IMR-90 (cell line): ENCODE results near the gene EDIL3. TPM values are rescaled to one million over a fixed set of nuclear protein-coding genes. Genes with fewer than 3 reads are reported as not detected.

Source experiments
- ATAC-seq: fragments of 200-7000 bp; cut with Tn5 transposase; 2 replicates; pipeline ENCODE4 v1.9.1; 2020; ENCODE audit warnings: low read depth, mild to moderate bottlenecking, moderate library complexity
- BruUV-seq: library from RNA; stranded (reverse); fragments of 400-500 nt; replicated peaks from 2 replicates; lab custom pipeline; 2021; lab: Mats Ljungman, UMichigan
- CTCF ChIA-PET: fragments of 300-600 bp; formaldehyde crosslinking; extraction: SDS; loops from one replicate; lab custom pipeline; 2021; ENCODE audit warnings: antibody characterized with exemption; lab: Yijun Ruan, JAX
- POLR2A ChIA-PET: fragments of 300-600 bp; sonication (Branson Sonifier 250); formaldehyde crosslinking; loops from one replicate; lab custom pipeline; 2022; ENCODE audit warnings: antibody characterized with exemption; ENCODE audit not compliant: unreplicated experiment; lab: Charles Lee
- DNase-seq: peaks from one replicate; pipeline ENCODE4 v3.0.0; 2013
- H2AFZ ChIP-seq: replicated peaks from 2 replicates; pipeline ENCODE3; 2013; ENCODE audit warnings: low read length, mild to moderate bottlenecking; ENCODE audit not compliant: poor library complexity
- H2AK5ac ChIP-seq: 2 replicates; pipeline ENCODE4 v1.6.1; 2013; ENCODE audit warnings: low read depth, low read length, inconsistent platforms
- H2AK9ac ChIP-seq: replicated peaks from 2 replicates; pipeline ENCODE3; 2013; ENCODE audit warnings: mild to moderate bottlenecking, low read depth, low read length, moderate library complexity; ENCODE audit not compliant: poor library complexity
- H2BK120ac ChIP-seq: 2 replicates; pipeline ENCODE4 v1.6.1; 2013; ENCODE audit warnings: low read depth, low read length, inconsistent platforms
- H2BK15ac ChIP-seq: 3 replicates; pipeline ENCODE4 v1.6.1; 2013; ENCODE audit warnings: low read depth, low read length, inconsistent platforms
- H2BK20ac ChIP-seq: 2 replicates; pipeline ENCODE4 v1.6.1; 2013; ENCODE audit warnings: low read depth, mild to moderate bottlenecking, inconsistent platforms, low read length, moderate library complexity
- H2BK5ac ChIP-seq: 2 replicates; pipeline ENCODE4 v1.6.1; 2013; ENCODE audit warnings: mild to moderate bottlenecking, low read depth, low read length, inconsistent platforms; ENCODE audit not compliant: poor library complexity, severe bottlenecking
- H3K14ac ChIP-seq: replicated peaks from 2 replicates; pipeline ENCODE4 v1.6.1; 2013; ENCODE audit warnings: low read depth, low read length, inconsistent platforms
- H3K18ac ChIP-seq: 2 replicates; pipeline ENCODE4 v1.6.1; 2013; ENCODE audit warnings: low read depth, low read length, control low read depth
- H3K23ac ChIP-seq: 2 replicates; pipeline ENCODE4 v1.6.1; 2013; ENCODE audit warnings: low read depth, low read length, inconsistent platforms
- H3K27ac ChIP-seq: 2 replicates; pipeline ENCODE4 v1.5.1; 2013; ENCODE audit warnings: mild to moderate bottlenecking, control low read depth, low read length; ENCODE audit not compliant: insufficient read depth
- H3K27me3 ChIP-seq: 2 replicates; pipeline ENCODE4 v1.6.1; 2013; ENCODE audit warnings: low read length; ENCODE audit not compliant: control insufficient read depth, insufficient read depth
- H3K36me3 ChIP-seq: 2 replicates; pipeline ENCODE4 v1.6.1; 2013; ENCODE audit warnings: low read length, mixed read lengths; ENCODE audit not compliant: control insufficient read depth, insufficient read depth
- H3K4ac ChIP-seq: 2 replicates; pipeline ENCODE4 v1.6.1; 2013; ENCODE audit warnings: low read depth, low read length, inconsistent platforms
- H3K4me1 ChIP-seq: 2 replicates; pipeline ENCODE4 v1.6.1; 2013; ENCODE audit warnings: low read length, mixed read lengths; ENCODE audit not compliant: control insufficient read depth, insufficient read depth
- H3K4me2 ChIP-seq: 2 replicates; pipeline ENCODE4 v1.6.1; 2013; ENCODE audit warnings: low read depth, mild to moderate bottlenecking, control low read depth, low read length, moderate library complexity
- H3K4me3 ChIP-seq: 2 replicates; pipeline ENCODE4 v1.5.1; 2013; ENCODE audit warnings: low read depth, mild to moderate bottlenecking, control low read depth, low read length, moderate library complexity; ENCODE audit not compliant: insufficient read depth
- H3K56ac ChIP-seq: 2 replicates; pipeline ENCODE4 v1.6.1; 2013; ENCODE audit warnings: low read length, inconsistent platforms; ENCODE audit not compliant: insufficient read depth; ENCODE audit errors: extremely low read depth
- H3K79me1 ChIP-seq, 2 experiments: 2 replicates each; pipeline ENCODE4 v1.6.1; 2013; ENCODE audit warnings: low read length in 2 of 2, inconsistent platforms in 1 of 2, low read depth in 1 of 2
- H3K9ac ChIP-seq: 2 replicates; pipeline ENCODE4 v1.6.1; 2013; ENCODE audit warnings: low read depth, low read length, control low read depth
- H3K9me1 ChIP-seq: 2 replicates; pipeline ENCODE4 v1.6.1; 2013; ENCODE audit warnings: low read length, inconsistent platforms; ENCODE audit not compliant: insufficient read depth
- H3K9me3 ChIP-seq: 2 replicates; pipeline ENCODE4 v1.6.1; 2013; ENCODE audit warnings: low read length; ENCODE audit not compliant: control insufficient read depth, insufficient read depth
- H4K20me1 ChIP-seq: 2 replicates; pipeline ENCODE4 v1.6.1; 2013; ENCODE audit warnings: low read length, inconsistent platforms; ENCODE audit not compliant: insufficient read depth
- H4K5ac ChIP-seq: 2 replicates; pipeline ENCODE4 v1.6.1; 2013; ENCODE audit warnings: mild to moderate bottlenecking, low read depth, low read length, control low read depth
- H4K8ac ChIP-seq, 2 experiments: 2 replicates each; pipeline ENCODE4 v1.6.1; 2013; ENCODE audit warnings: low read depth in 2 of 2, low read length in 2 of 2, control low read depth in 1 of 2, inconsistent platforms in 1 of 2
- H4K91ac ChIP-seq: 2 replicates; pipeline ENCODE4 v1.6.1; 2013; ENCODE audit warnings: low read depth, low read length, inconsistent platforms; ENCODE audit not compliant: insufficient read depth
- BHLHE40 ChIP-seq: fragments of 150-350 bp; IDR thresholded peaks from 2 replicates; pipeline ENCODE4 v1.6.1; 2016; ENCODE audit warnings: mild to moderate bottlenecking, low read depth, low read length
- CEBPB ChIP-seq: IDR thresholded peaks from 2 replicates; pipeline ENCODE4 v1.6.1; 2012; ENCODE audit warnings: low read depth, low read length, improper control_type of control experiment
- CHD1 ChIP-seq: IDR thresholded peaks from 2 replicates; pipeline ENCODE4 v1.6.1; 2012; ENCODE audit warnings: low read depth, low read length, improper control_type of control experiment
- ELK1 ChIP-seq: fragments of 150-350 bp; IDR thresholded peaks from 2 replicates; pipeline ENCODE4 v1.6.1; 2016; ENCODE audit warnings: low read depth, mild to moderate bottlenecking, low read length, moderate library complexity, borderline replicate concordance
- FOS ChIP-seq: fragments of 150-350 bp; IDR thresholded peaks from 2 replicates; pipeline ENCODE4 v1.6.1; 2016; ENCODE audit warnings: low read depth, low read length
- MAFK ChIP-seq: IDR thresholded peaks from 2 replicates; pipeline ENCODE4 v1.6.1; 2012; ENCODE audit warnings: low read depth, low read length, improper control_type of control experiment
- MAZ ChIP-seq: IDR thresholded peaks from 2 replicates; pipeline ENCODE4 v1.6.1; 2012; ENCODE audit warnings: low read depth, mild to moderate bottlenecking, low read length, improper control_type of control experiment, moderate library complexity, borderline replicate concordance
- MXI1 ChIP-seq: IDR thresholded peaks from 2 replicates; pipeline ENCODE4 v1.6.1; 2012; ENCODE audit warnings: low read depth, mild to moderate bottlenecking, low read length, moderate library complexity, borderline replicate concordance
- NFE2L2 ChIP-seq: fragments of 150-350 bp; IDR thresholded peaks from 2 replicates; pipeline ENCODE4 v1.6.1; 2016; ENCODE audit warnings: low read depth, mild to moderate bottlenecking, low read length
- POLR2A ChIP-seq: IDR thresholded peaks from 2 replicates; pipeline ENCODE4 v1.6.1; 2012; ENCODE audit warnings: mild to moderate bottlenecking, low read depth, low read length
- RAD21 ChIP-seq: IDR thresholded peaks from 2 replicates; pipeline ENCODE4 v1.6.1; 2012; ENCODE audit warnings: low read length, improper control_type of control experiment
- RCOR1 ChIP-seq: IDR thresholded peaks from 2 replicates; pipeline ENCODE4 v1.6.1; 2012; ENCODE audit warnings: mild to moderate bottlenecking, low read length, improper control_type of control experiment; ENCODE audit not compliant: insufficient replicate concordance
- RFX5 ChIP-seq: IDR thresholded peaks from 2 replicates; pipeline ENCODE4 v1.8.0; 2012; ENCODE audit warnings: low read depth, mild to moderate bottlenecking, low read length, moderate library complexity
- SMC3 ChIP-seq: fragments of 150-350 bp; IDR thresholded peaks from 2 replicates; pipeline ENCODE4 v1.6.1; 2016; ENCODE audit warnings: low read depth, mild to moderate bottlenecking, antibody characterized with exemption, low read length, moderate library complexity
- USF2 ChIP-seq: fragments of 150-350 bp; IDR thresholded peaks from 2 replicates; pipeline ENCODE4 v1.6.1; 2017; ENCODE audit warnings: mild to moderate bottlenecking, antibody characterized with exemption, low read length, low read depth
- WGBS, 2 experiments: methylation state at CpG; one replicate each; pipeline versions ENCODE4 v1.1.5 to v1.1.7; 2013; ENCODE audit warnings: missing lambda C conversion rate in 2 of 2; ENCODE audit not compliant: insufficient read length in 1 of 2; ENCODE audit errors: extremely low coverage in 2 of 2; 5-methylcytosine and 5-hydroxymethylcytosine counted together
- dilution Hi-C: fragments of 300-500 bp; cut with HindIII; formaldehyde crosslinking; loops from one replicate; pipeline ENCODE4 v1.14.3; 2018; ENCODE audit warnings: low sequenced_read_pairs; ENCODE audit not compliant: unreplicated experiment
- in situ Hi-C: fragments of 300-500 bp; cut with MboI; formaldehyde crosslinking; loops from 3 replicates; pipeline ENCODE4 v1.14.3; 2019; ENCODE audit warnings: low sequenced_read_pairs, inconsistent platforms, mixed read lengths
- intact Hi-C: fragments of 100-400 bp; cut with micrococcal nuclease; formaldehyde crosslinking; loops from 2 replicates; pipeline ENCODE4 v1.10.0; 2022
- polyA plus RNA-seq, 3 experiments: library from polyadenylated mRNA; depleted of rRNA; stranded (reverse); fragments of >200 nt; gene quantifications; 2 replicates each; pipeline ENCODE4 v1.2.3, GENCODE V29; 2012; ENCODE audit warnings: low replicate concordance in 1 of 3
- total RNA-seq: library from RNA; depleted of rRNA; stranded (reverse); fragments of >200 nt; gene quantifications from 2 replicates; pipeline ENCODE4 v1.2.3, GENCODE V29; 2012
- TF ChIP-seq, protein P1 (sequence below): conservative IDR thresholded peaks from 2 replicates; pipeline ENCODE4 v1.5.1; 2012; ENCODE audit warnings: mild to moderate bottlenecking, low read depth, low read length, improper control_type of control experiment

Gene EDIL3
- total and polyA plus RNA-seq, 2 of the 4 experiments (the other 2 are of a cell fraction), result 55.5 to 82.8 TPM

DNA sequence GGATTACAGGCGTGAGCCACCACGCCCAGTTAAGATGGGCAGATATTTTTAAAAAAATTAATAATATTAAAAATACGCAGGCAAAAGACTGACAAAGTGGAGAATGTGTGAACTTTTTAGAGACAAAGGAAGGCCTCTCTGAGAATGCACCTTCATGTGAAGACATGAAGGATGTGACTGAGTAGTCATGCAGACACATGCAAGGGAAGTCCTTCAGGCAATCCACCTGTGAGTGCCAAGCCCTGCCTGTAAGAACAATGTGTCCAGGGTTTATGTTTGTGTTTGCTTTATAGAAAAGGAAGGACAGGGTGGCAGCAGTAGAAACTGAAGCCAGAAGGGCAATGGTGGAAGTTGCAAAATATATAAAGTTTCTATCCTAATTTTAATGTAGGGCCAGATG lies 169.2 kb downstream of the EDIL3 start:
- H3K4ac ChIP-seq, result no peak overlapping the region
- no peak for ATAC-seq
- no peak overlapping the region for H3K9ac ChIP-seq
- H2BK15ac ChIP-seq, result no peak overlapping the region
- DNase-seq, result no peak
- no peak overlapping the region for H2AK9ac ChIP-seq
- no peak overlapping the region for H4K8ac ChIP-seq
- WGBS, 2 experiments, result no CpG with 5 or more reads among the region's 3 CpGs
- POLR2A ChIA-PET, result no interaction called here
- H2BK5ac ChIP-seq, result no peak overlapping the region
- no peak overlapping the region for H2AFZ ChIP-seq
- H3K4me2 ChIP-seq, result no peak overlapping the region
- no peak overlapping the region for H3K27ac ChIP-seq
- H3K79me1 ChIP-seq, result peaks cover 9 to 10% of the 10 kb centered on the region in 2 experiments; a peak in 2 of 4 replicates
- intact Hi-C loops, result no loop called here
- no peaks in the 10 kb centered on the region for H3K9me3 ChIP-seq
- no peaks in the 10 kb centered on the region for H3K4me1 ChIP-seq
- no peak overlapping the region for H2AK5ac ChIP-seq
- H4K20me1 ChIP-seq, result no peaks in the 10 kb centered on the region
- TF ChIP-seq FOS, result no peak
- no peak for TF ChIP-seq MAZ
- TF ChIP-seq BHLHE40, result no peak
- no peak for TF ChIP-seq RFX5
- TF ChIP-seq USF2, result no peak
- no peak for TF ChIP-seq CEBPB
- no peak for TF ChIP-seq MAFK
- TF ChIP-seq SMC3, result no peak
- no peak for TF ChIP-seq CHD1
- no peak for TF ChIP-seq NFE2L2
- no peak for TF ChIP-seq POLR2A
- no peak for TF ChIP-seq MXI1
- no peak for TF ChIP-seq RCOR1
- TF ChIP-seq, protein P1, sequence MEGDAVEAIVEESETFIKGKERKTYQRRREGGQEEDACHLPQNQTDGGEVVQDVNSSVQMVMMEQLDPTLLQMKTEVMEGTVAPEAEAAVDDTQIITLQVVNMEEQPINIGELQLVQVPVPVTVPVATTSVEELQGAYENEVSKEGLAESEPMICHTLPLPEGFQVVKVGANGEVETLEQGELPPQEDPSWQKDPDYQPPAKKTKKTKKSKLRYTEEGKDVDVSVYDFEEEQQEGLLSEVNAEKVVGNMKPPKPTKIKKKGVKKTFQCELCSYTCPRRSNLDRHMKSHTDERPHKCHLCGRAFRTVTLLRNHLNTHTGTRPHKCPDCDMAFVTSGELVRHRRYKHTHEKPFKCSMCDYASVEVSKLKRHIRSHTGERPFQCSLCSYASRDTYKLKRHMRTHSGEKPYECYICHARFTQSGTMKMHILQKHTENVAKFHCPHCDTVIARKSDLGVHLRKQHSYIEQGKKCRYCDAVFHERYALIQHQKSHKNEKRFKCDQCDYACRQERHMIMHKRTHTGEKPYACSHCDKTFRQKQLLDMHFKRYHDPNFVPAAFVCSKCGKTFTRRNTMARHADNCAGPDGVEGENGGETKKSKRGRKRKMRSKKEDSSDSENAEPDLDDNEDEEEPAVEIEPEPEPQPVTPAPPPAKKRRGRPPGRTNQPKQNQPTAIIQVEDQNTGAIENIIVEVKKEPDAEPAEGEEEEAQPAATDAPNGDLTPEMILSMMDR, result no peak
- TF ChIP-seq RAD21, result no peak
- no peak for TF ChIP-seq ELK1
- no peak overlapping the region for H3K56ac ChIP-seq
- CTCF ChIA-PET, result no interaction called here
- no peak overlapping the region for H3K18ac ChIP-seq
- H4K5ac ChIP-seq, result no peak overlapping the region
- dilution Hi-C loops, result no loop called here
- no peak overlapping the region for H3K4me3 ChIP-seq
- in situ Hi-C loops, result no loop called here
- peaks cover 6% of the 10 kb centered on the region for H3K9me1 ChIP-seq
- no peaks in the 10 kb centered on the region for H3K36me3 ChIP-seq
- no TSS peak for BruUV-seq
- no peak overlapping the region for H3K23ac ChIP-seq
- no peak overlapping the region for H2BK20ac ChIP-seq
- no peak overlapping the region for H4K91ac ChIP-seq
- no peaks in the 10 kb centered on the region for H3K27me3 ChIP-seq
- no peak overlapping the region for H2BK120ac ChIP-seq
- no peak overlapping the region for H3K14ac ChIP-seq
